22Rv1 (cell line): Measurements from ENCODE around the gene MAT2A.

Source experiments
- CTCF ChIP-seq: fragments of 450-650 bp; IDR thresholded peaks from 2 replicates; pipeline ENCODE4 v1.5.1; 2017; ENCODE audit warnings: mild to moderate bottlenecking
- ZFX ChIP-seq: fragments of 450-650 bp; IDR thresholded peaks from 2 replicates; pipeline ENCODE4 v1.6.1; 2017; ENCODE audit warnings: antibody characterized with exemption, borderline replicate concordance

GRCh38 chr2:85577063-85577385, 38.1 kb downstream of the MAT2A start:
- TF ChIP-seq CTCF (no peak), ZFX (no peak)
